Stimulated activated naive CD8-positive, alpha-beta T cell treated with anti-CD3 and anti-CD28 coated beads, Interleukin-15, Interleukin-2, amounts not matched to agents 100 ng/mL and 50 ng/mL, for 24 hours (primary cell): ENCODE measurements around the gene CCND3.

Experiments used
- H3K27ac Mint-ChIP-seq: one replicate; pipeline ENCODE4 v1.8.0; 2021; ENCODE audit warnings: mild to moderate bottlenecking, mixed read lengths
- H3K27me3 Mint-ChIP-seq: one replicate; pipeline ENCODE4 v1.8.0; 2021; ENCODE audit warnings: mixed read lengths
- H3K36me3 Mint-ChIP-seq: one replicate; pipeline ENCODE4 v1.8.0; 2021; ENCODE audit warnings: low read depth, mixed read lengths
- H3K4me1 Mint-ChIP-seq: one replicate; pipeline ENCODE4 v1.8.0; 2021; ENCODE audit warnings: low read depth, mixed read lengths
- H3K4me3 Mint-ChIP-seq: one replicate; pipeline ENCODE4 v1.8.0; 2021; ENCODE audit warnings: mild to moderate bottlenecking, mixed read lengths
- H3K9me3 Mint-ChIP-seq: one replicate; pipeline ENCODE4 v1.8.0; 2021; ENCODE audit warnings: mixed read lengths

The CCND3 gene

DNA sequence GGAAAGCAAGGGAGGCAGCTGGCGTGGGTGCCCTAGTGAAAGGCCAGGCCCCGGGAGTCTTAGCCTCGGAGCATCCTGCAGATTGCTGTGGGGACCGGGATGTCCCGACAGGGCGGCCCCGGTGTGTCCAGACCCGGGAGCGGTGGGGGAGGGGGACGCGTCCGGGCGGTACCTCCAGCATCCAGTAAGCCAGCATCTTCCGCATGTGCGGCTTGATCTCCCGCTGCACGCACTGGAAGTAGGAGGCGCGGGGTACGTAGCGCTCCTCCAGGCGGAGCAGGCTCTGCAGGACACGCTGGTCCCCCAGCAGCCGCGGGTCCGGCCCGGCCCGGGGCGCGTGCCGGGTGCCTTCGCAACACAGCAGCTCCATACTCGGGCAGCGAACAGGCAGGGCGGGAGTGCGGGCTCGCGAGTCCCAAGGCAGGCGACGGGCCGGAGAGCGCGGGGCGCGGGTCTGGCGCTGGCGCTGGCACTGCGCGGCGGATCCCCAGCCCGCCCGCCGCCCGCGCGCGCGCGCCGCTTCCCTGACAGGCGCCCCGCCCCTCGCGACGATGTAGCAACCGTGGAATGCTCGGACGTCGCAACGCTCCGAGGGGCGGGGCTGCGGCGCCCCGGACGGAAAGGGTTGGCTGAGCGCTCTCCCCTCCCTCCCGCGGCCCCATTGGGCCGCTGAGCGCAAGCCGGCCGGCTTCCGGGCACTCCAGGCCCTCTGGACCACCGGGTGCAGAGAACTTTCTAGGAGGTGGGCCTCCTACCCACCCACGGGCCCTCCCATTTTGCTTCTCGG, at the start of gene CCND3:
TSS of gene CCND3 (minus strand) at position 529 of the 787 bp plus-strand sequence. CDS start at position 370, 159 bp downstream.
- H3K9me3 Mint-ChIP-seq = no peaks in the 10 kb centered on the region
- peaks cover 81% of the 10 kb centered on the region for H3K4me1 Mint-ChIP-seq
- peak within 1 kb of the TSS; percentile 95 for H3K27ac Mint-ChIP-seq
- H3K36me3 Mint-ChIP-seq = peaks cover 44% of the 10 kb centered on the region
- H3K4me3 Mint-ChIP-seq = peak within 1 kb of the TSS; percentile 99
- H3K27me3 Mint-ChIP-seq = no peaks in the 10 kb centered on the region

DNA sequence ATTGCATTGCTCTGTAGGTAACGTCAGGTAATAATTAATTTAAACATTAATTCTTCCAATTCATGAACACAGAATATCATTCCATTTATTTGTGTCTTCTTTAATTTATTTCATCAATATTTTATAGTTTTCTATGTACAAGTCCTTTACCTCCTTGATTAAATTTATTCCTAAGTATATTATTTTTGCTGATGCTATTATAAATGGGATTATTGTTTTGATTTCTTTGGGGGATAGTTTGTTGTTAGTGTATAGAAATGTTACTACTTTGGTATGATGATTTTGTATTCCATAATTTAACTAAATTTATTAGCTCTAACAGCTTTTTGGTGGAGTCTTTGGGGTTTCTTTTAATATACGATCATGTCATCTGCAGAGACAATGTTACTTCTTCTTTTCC, 44.7 kb upstream of the CCND3 start:
- Mint-ChIP-seq H3K4me1 (peaks cover 77% of the 10 kb centered on the region), H3K27ac (no peak overlapping the region), H3K4me3 (no peak overlapping the region), H3K9me3 (no peaks in the 10 kb centered on the region), H3K27me3 (no peaks in the 10 kb centered on the region), H3K36me3 (peaks cover 11% of the 10 kb centered on the region)

DNA sequence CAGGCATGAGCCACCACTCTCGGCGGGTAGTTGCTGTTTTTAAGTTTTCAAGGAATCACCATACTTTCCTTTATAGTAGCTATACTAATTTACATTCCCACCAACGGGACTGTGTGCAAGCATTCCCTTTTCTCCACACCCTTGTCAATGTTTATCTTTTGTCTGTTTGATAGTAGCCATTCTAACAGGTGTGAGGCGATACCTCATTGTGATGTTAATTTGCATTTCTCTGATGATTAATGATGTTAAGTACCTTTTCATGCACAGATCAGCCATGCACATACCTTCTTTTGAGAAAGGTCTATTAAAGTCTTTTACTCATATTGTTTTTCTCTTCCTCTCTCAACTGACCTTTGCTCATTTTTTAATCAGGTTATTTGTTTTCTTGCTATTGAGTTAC, 43.0 kb upstream of the CCND3 start:
- Mint-ChIP-seq H3K36me3 (peaks cover 15% of the 10 kb centered on the region), H3K27me3 (no peaks in the 10 kb centered on the region), H3K9me3 (no peaks in the 10 kb centered on the region), H3K4me3 (no peak overlapping the region), H3K27ac (no peak overlapping the region), H3K4me1 (peaks cover 74% of the 10 kb centered on the region)

DNA sequence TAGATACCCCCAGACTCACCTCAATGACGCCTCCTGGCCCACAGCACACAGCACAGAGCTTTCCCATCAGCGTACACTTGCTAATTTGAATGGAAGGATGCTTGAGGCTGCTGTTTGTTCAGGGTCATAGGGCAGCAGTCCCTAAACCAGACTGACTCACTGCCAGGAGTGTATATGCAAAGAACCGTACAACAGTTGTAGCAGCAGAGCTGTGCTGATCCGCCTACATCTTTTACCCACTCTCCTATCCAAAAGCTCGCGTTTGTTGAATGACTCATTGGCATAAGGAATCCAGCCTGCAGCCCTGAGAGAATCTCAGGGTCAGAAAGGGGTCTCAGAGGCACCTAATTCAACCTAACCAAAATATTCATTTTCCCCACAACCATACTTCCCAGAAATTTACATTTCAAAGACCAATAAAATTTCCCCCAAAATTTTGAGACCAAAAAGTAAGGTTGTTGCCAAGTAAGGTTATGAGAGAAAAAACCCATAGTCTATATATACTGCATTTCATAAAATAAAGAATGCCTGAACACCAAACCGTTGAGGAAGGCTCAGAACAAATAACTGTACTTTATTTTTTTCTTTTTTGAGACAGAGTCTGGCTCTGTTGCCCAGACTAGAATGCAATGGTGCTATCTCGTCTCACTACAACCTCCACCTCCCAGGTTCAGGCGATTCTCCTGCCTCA, 35.3 kb upstream of the CCND3 start:
- Mint-ChIP-seq H3K4me1 (peaks cover 80% of the 10 kb centered on the region), H3K27me3 (no peaks in the 10 kb centered on the region), H3K27ac (peak overlapping the region; percentile 97), H3K9me3 (no peaks in the 10 kb centered on the region), H3K4me3 (peak overlapping the region; percentile 75), H3K36me3 (peaks cover 8% of the 10 kb centered on the region)

DNA sequence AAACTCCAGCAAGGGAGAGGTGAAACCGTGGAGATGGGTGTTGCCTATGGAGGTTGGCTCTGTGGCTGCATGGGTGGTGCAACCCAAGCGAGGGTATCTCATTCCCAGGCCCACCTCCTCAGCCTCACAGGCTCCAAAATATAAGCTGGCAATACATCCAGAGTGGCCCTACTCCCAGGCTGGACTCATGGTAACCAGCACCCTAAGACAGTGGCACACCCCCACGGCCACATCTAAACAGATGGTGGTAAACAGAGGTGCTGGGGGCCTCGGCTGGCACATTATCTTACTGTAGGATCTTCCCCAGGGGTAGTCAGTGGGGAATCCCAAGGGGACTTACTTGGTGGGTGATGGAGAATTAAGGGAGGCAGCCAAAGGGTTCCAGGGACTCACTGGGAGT, 33.7 kb upstream of the CCND3 start:
- peaks cover 4% of the 10 kb centered on the region for H3K36me3 Mint-ChIP-seq
- peak overlapping the region; percentile 56 for H3K4me3 Mint-ChIP-seq
- no peaks in the 10 kb centered on the region for H3K27me3 Mint-ChIP-seq
- no peaks in the 10 kb centered on the region for H3K9me3 Mint-ChIP-seq
- peaks cover 86% of the 10 kb centered on the region for H3K4me1 Mint-ChIP-seq
- H3K27ac Mint-ChIP-seq = peak overlapping the region; percentile 97

DNA sequence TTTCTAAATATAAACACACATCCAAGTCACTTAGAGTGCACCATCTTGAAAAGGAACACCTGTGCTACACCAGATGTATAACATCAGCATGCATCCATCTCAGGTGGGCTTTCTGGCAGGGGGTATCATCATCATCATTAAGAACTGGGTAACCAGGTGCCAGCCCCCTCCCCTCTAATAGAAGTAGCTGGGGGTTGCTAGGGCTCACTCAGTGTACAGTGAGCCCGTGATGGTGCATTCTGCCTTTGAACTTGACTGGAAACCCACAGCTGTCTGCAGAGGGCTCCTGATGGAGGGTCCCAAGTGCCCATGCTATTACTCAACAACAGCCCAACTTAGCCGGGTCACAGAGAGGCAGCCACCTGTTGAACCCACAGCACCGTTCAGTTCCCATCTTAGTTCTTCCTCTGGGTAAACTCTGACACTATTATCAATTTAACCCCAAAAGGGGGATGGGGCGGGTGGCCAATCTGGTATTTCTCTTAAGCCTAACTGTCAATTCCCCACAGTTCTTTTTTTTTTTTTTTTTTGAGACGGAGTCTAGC, 32.7 kb upstream of the CCND3 start:
- Mint-ChIP-seq H3K4me1 (peaks cover 88% of the 10 kb centered on the region), H3K27me3 (no peaks in the 10 kb centered on the region), H3K27ac (peak overlapping the region; percentile 97), H3K9me3 (no peaks in the 10 kb centered on the region), H3K36me3 (peaks cover 4% of the 10 kb centered on the region), H3K4me3 (peak overlapping the region; percentile 16)

DNA sequence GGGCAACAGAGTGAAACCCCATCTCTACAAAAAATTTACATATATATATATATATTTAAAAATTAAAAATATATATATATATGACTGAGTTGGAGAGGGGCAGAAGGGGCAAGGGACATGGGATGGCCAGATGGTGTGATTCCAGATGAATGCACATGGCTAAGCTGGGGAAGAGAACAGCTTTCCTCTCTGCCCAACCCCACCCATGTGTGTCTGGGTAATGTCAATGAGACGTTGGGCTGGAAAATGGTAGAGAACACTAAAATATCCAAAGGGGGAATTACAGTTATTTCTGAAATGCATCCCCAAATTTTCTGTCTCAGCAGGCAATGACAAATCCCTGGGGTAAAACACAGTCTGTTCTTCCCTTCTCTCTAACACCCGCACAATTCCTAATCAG, 31.2 kb upstream of the CCND3 start:
- H3K36me3 Mint-ChIP-seq = peaks cover 4% of the 10 kb centered on the region
- H3K9me3 Mint-ChIP-seq = no peaks in the 10 kb centered on the region
- H3K27ac Mint-ChIP-seq = peak overlapping the region; percentile 95
- H3K4me3 Mint-ChIP-seq = no peak overlapping the region
- no peaks in the 10 kb centered on the region for H3K27me3 Mint-ChIP-seq
- peaks cover 94% of the 10 kb centered on the region for H3K4me1 Mint-ChIP-seq

DNA sequence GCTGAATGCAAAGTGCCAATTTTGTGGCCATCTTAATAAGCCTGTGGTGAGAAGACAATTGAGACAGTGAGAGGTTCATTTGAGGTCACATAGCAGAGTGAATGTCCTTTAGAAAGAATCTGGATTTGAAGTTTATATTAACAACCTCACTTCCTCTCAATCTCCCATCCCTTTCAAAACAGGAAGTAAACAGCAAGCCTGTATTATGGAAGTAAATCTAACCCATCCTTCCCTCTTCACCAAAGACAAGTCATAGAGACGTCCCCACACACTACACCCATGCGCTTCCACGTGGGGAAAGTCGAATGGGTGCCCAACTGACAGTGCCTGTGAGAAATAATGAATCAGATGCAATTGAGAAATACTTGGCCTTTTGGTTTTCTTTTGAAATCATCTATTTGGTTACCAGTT, 28.8 kb upstream of the CCND3 start:
- H3K27ac Mint-ChIP-seq = peak overlapping the region; percentile 95
- peaks cover 4% of the 10 kb centered on the region for H3K36me3 Mint-ChIP-seq
- H3K9me3 Mint-ChIP-seq = no peaks in the 10 kb centered on the region
- no peaks in the 10 kb centered on the region for H3K27me3 Mint-ChIP-seq
- H3K4me1 Mint-ChIP-seq = peaks cover 94% of the 10 kb centered on the region
- H3K4me3 Mint-ChIP-seq = peak overlapping the region; percentile 64

DNA sequence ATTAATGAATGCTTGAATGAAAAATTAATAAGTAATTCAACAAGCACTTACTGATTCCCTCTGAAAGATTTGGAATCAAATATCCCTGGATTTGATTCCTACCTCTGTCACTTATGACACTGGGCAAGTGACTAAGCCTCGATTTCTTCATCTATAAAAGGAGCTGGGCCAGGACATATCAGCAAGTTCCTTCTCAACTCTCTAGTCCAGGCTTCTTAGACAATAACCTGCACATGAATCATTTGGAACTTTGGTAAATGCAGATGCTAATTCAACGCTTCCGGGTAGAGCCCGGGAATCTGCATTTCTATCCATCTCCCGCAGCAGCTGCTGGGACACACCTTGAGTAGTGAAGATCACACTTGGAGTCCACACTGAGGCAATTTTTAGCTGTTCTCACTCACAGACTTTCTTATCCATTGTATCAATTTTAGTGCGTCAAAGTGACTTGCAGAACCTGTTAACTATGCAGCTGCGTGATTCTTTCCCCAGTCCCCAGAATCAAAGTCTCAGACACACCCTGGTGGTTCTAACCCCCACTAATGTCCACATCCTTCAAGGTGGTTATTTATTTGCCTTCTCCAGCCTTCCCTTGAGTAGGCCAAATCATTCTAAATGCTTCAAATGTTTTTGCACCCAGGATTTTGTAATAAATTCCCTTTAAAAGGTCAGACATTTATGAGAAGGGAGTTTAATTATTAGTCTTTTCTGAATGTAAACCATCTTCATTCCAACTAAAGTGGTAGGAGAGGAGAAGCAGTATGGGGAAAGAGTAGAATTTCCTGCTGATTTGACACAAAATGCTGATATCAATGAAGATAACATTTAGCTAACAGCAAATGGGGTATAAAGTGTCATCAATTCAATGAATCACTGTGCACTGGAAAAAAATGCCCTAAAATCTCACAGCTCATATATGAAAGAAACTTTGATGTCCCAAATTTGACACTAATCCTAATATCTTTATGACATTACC, 26.0 kb upstream of the CCND3 start:
- H3K9me3 Mint-ChIP-seq = no peaks in the 10 kb centered on the region
- peaks cover 8% of the 10 kb centered on the region for H3K36me3 Mint-ChIP-seq
- peak overlapping the region; percentile 95 for H3K27ac Mint-ChIP-seq
- no peaks in the 10 kb centered on the region for H3K27me3 Mint-ChIP-seq
- H3K4me1 Mint-ChIP-seq = peaks cover 93% of the 10 kb centered on the region
- H3K4me3 Mint-ChIP-seq = peak overlapping the region; percentile 57

DNA sequence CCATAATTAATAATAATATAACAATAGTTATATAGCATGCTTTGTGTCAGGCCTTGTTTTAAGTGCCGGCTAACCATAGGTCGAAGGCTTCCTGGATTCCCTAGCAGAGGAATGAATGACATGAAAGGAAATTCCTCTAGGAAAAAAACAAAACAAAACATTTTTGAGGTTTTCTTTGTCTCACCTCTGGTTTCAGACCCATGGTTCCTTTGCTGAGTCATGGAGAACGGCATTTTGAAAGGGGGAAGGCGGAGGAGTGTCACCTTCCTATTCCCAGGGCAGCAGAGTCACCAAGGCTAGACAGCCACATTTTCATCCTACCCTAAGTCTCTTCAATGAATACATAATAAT, 25.3 kb upstream of the CCND3 start:
- H3K27ac Mint-ChIP-seq = peak overlapping the region; percentile 95
- peak overlapping the region; percentile 57 for H3K4me3 Mint-ChIP-seq
- peaks cover 4% of the 10 kb centered on the region for H3K36me3 Mint-ChIP-seq
- H3K27me3 Mint-ChIP-seq = no peaks in the 10 kb centered on the region
- H3K4me1 Mint-ChIP-seq = peaks cover 94% of the 10 kb centered on the region
- H3K9me3 Mint-ChIP-seq = no peaks in the 10 kb centered on the region

DNA sequence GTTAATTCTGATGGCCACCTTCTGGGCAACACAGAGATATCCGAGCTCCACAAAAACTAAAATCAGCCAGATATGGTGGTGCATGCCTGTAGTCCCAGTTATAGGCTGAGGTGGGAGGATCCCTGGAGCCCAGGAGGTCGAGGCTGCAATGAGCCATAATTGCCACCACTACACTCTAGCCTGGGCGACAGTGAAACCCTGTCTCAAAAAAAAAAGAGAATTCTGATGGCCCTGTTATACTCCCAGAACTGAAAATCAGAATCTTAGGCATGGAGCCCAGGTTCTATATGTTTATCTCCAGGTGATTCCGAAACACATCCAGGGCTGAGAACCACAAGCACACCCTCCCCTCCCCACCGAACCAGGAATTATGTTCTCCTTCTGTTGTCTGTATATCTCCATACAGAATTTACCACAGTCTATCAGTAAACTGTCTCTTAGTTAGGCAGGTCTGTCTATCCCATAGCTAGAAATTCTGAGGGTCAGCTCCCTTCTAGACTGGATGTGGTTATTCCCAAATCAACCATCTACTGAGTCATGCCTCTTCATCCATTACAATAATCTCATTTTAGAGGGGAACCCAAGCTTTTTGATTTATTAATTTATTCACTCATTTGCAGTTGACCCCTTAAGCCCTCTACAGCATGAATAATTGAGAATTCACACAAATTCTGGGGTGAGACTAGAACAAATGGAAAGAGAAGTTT, 24.8 kb upstream of the CCND3 start:
- peaks cover 9% of the 10 kb centered on the region for H3K36me3 Mint-ChIP-seq
- peak overlapping the region; percentile 95 for H3K27ac Mint-ChIP-seq
- no peak overlapping the region for H3K4me3 Mint-ChIP-seq
- no peaks in the 10 kb centered on the region for H3K27me3 Mint-ChIP-seq
- H3K4me1 Mint-ChIP-seq = peaks cover 98% of the 10 kb centered on the region
- no peaks in the 10 kb centered on the region for H3K9me3 Mint-ChIP-seq

DNA sequence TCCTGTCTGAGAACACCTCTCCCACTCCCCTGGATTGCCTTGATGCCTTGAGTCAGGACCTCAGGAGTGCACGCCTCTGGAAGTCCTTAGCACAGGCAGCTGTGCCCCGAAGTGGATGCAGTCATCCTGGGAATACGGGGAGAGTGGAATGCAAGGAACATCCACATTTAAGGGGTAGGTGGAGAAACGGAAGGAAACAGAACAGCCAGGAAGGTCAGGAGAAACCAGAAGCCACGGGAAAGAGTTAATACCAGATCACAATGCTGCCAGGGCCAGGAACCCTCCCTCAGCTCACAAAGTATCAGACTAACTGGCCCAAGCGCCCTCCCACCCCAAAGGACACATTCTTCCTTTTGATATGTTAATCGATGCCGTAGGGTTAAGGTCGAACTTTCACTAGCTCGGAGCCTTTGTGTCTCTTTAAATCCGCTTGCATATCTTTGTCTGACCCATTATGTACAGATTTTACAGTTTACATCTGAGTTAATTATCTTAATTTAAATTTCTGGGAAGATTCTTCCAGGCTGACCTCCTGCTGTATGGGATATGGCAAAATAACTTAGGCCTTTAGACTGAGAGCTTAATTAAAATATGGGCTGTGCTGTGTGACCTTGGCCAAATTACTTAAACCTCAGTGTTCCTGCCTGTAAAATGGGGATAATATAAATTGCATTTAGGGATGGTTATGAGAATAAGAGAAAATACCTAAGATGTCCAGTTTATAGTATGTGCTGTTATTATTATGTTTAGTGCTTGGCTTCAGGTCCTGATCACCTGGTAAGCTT, 24.0 kb upstream of the CCND3 start:
- H3K4me1 Mint-ChIP-seq = peaks cover 97% of the 10 kb centered on the region
- H3K27ac Mint-ChIP-seq = peak overlapping the region; percentile 95
- H3K9me3 Mint-ChIP-seq = no peaks in the 10 kb centered on the region
- H3K27me3 Mint-ChIP-seq = no peaks in the 10 kb centered on the region
- peaks cover 11% of the 10 kb centered on the region for H3K36me3 Mint-ChIP-seq
- H3K4me3 Mint-ChIP-seq = no peak overlapping the region

DNA sequence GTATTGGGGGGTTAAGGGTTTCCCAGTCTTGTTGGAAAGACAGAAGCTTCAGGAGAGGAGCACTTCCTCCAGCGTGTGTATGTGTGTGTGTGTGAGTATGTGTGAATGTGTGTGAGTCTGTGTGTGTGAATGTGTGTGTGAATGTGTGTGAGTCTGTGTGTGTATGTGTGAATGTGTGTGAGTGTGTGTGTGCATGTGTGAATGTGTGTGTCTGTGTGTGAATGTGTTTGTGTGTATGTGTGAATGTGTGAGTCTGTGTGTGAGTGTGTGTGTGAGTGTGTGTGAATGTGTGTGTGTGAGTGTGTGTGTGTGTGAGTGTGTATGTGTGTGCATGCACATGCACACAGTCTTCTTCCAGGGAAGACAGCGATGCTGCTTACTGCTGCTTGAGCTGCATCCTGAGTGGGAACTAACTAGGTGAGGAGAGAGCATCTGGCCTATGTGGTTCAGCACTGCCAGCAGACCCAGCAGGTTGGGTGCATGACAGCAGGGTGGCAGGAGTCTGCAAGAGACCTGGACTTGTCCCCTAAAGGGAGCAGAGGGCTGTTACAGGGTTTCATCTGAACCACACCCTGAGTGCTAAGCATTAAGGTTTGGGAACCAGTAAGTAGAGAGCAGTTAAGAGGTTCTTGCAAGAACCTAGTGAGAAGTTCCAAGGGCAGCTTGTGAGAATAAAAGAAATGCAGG, 22.7 kb upstream of the CCND3 start:
- Mint-ChIP-seq H3K27me3 (no peaks in the 10 kb centered on the region), H3K4me3 (no peak overlapping the region), H3K36me3 (peaks cover 19% of the 10 kb centered on the region), H3K27ac (peak overlapping the region; percentile 86), H3K4me1 (peaks cover 95% of the 10 kb centered on the region), H3K9me3 (no peaks in the 10 kb centered on the region)
